ENCODE measurements around the gene TMEM169.

The TMEM169 gene

DNA sequence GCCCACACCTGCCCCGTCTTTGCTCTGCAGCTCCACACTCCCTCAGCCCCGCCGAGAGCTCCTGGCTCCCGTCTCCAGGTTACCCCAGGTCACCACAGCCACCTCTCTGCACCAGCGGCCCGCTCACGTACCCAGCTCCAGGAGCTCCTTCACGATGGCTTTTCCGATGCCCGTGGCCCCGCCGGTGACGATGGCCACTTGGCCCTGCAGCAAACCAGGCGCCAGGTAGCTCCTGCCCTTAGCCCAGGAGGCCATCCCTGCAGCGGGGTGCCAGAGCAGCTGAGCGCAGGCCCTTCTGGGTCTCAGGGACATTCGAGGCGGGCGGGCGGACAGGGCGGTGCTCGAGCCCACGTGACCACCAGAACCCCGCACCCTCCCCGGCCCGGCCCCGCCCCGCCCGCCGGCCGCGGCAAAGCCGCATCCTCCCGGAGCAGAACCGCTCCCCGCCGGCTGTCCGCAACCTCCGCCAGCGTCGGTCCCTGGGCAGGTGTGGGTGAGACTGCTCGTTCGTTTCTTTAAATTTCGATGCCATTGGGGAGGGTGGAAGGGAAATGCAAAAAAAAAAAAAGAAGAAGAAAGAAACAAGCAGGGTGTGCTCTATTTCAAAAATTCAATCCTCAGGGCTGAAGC is at the start of gene TMEM169, which contains the start of gene PECR:
Gene TMEM169 (plus strand): TSS at position 433 of the 630 bp plus-strand sequence. CDS start 14,045 bp downstream, outside the sequence.
Gene PECR (minus strand): TSS at position 323 of the 630 bp plus-strand sequence. CDS start 68 bp downstream, at position 255.
- DNase-seq (ENCODE audit: low read depth in 2 of 3, low spot score in 1 of 3): peak; percentile 48 to 70 (median 60)

DNA sequence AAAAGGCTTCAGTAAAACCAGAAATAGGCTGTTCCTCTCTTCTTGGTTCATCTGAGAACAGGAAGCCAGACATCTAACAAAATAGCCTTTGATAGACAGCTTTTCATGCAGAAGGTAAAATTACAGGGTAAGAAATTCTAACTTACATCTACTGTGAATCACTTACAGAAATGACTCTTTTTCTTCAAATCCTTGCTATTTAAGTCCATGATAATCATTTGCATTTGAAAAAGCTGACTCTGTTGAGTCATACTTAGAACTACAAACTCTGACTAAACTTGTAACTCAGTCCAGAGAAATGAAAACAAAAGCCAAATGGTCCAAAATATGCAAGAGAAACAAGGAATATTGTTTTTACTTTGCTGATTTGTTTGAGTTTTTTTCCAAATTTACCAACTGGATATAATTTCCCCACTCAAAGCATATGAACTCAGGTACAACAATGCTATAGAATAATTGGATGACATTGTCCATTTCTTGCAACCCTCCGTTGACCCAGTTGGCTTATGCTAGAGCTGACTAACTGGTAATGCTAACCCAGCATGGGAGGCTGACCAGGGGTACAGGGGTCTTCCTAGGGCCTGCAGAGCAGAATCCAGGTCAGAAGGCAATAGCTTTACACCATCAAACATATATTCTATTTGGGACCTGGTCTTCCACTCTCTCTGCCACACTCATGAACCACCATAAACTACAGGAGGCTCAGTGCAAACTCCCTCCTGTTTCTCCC is 49.6 kb upstream of the TMEM169 start:
- no peak for DNase-seq (ENCODE audit: low read depth in 2 of 3, low spot score in 1 of 3)

- DNase-seq (ENCODE audit: low read depth in 2 of 3, low spot score in 1 of 3): no peak
Observed at GRCh38 chr2:216033403-216033802, 48.3 kb upstream of the TMEM169 start.

DNA sequence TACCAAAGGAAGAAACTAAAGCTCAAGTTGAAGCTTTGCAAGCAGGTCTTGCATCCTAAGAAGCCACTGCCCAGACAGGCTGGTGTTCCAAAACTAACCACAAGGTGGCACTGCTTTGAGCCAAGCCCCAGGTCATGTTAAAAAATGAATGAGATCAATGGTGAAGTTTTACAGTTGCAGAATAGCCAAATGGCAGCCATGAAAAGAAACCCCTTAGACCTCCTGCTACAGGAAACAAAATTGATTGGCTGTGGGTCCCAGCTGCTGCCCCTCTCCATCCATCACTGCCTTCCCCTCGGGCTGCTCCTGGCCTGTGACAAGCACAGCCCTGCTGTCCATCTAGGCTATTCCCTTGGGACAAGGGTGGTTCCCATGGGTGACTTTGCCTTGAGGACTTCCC is 47.7 kb upstream of the TMEM169 start:
- DNase-seq (ENCODE audit: low read depth in 2 of 3, low spot score in 1 of 3): peak; percentile 71 to 91 (median 72)

DNA sequence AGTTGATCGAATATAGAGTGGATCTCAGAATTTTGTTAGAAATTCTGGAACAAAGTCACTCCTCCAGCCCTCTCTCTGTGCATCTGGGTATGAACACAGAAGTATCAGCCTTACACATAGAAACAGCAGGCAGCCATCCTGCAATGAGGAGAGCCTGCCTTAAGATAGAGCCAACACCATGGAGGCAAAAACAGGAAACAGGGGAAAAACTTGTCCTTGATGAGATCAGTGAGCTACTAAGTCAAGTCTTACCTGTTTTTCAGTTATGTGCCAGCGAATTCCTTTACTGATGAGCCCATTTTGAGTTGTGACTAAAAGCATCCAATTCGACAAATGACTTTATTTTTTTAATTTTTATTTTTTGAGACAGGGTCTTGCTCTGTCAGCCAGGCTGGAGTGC is 41.8 kb upstream of the TMEM169 start:
- DNase-seq (ENCODE audit: low read depth in 2 of 3, low spot score in 1 of 3): no peak

DNA sequence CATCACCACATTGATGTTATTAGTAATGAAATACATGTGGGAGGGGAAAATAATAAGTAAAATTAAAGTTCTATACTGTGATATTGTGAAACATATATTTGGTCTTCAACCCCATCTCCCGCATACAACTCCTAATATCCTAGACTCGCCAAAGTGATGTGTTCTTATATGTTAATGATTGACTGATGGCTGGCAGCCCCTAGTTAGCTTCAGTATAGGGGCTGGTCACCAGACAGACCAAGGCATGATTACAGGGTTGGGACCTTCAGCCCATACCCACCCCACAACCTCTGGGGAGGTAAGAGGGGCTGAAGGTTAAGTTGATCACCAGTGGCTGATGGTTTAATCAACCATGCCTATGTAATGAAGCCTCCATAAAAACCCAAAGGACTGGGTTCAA is 40.3 kb upstream of the TMEM169 start:
- DNase-seq (ENCODE audit: low read depth in 2 of 3, low spot score in 1 of 3): no peak

- DNase-seq (ENCODE audit: low read depth in 2 of 3, low spot score in 1 of 3): no peak
Observed at GRCh38 chr2:216043949-216044348, 37.8 kb upstream of the TMEM169 start.

- no peak for DNase-seq (ENCODE audit: low read depth in 2 of 3, low spot score in 1 of 3)
Observed at GRCh38 chr2:216044883-216045486, 36.7 kb upstream of the TMEM169 start.

DNA sequence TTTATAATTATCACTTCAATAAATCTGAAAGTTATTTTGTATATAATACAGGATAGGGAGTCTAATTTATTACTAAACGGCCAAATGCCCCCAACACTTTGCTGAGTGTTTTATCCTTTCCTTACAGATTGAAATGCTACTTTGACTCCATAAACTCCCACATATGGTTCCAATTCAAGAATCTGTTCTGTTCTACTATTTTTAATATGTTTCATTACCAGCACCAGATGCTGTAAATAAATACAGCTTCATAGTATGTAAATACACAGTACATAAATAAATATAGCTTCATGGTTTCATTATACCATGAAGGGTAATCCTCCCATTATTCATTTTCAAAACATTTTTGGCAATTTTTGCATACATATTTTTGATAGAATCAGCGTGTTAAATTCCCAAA is 34.3 kb upstream of the TMEM169 start:
- DNase-seq (ENCODE audit: low read depth in 2 of 3, low spot score in 1 of 3): no peak

GRCh38 chr2:216049452-216049851 is 32.3 kb upstream of the TMEM169 start:
- no peak for DNase-seq (ENCODE audit: low read depth in 2 of 3, low spot score in 1 of 3)

GRCh38 chr2:216051350-216051749 is 30.4 kb upstream of the TMEM169 start:
- DNase-seq (ENCODE audit: low read depth in 2 of 3, low spot score in 1 of 3): no peak

- no peak for DNase-seq (ENCODE audit: low read depth in 2 of 3, low spot score in 1 of 3)
Observed at GRCh38 chr2:216052420-216052819, 29.3 kb upstream of the TMEM169 start.

GRCh38 chr2:216055680-216056079 is 26.0 kb upstream of the TMEM169 start:
- no peak for DNase-seq (ENCODE audit: low read depth in 2 of 3, low spot score in 1 of 3)

GRCh38 chr2:216056739-216057138 is 25.0 kb upstream of the TMEM169 start:
- DNase-seq (ENCODE audit: low read depth in 2 of 3, low spot score in 1 of 3): no peak

- peak; percentile 18 to 29 (median 21) for DNase-seq (ENCODE audit: low read depth in 2 of 3, low spot score in 1 of 3)
Observed at GRCh38 chr2:216057688-216058193, 24.0 kb upstream of the TMEM169 start.

DNA sequence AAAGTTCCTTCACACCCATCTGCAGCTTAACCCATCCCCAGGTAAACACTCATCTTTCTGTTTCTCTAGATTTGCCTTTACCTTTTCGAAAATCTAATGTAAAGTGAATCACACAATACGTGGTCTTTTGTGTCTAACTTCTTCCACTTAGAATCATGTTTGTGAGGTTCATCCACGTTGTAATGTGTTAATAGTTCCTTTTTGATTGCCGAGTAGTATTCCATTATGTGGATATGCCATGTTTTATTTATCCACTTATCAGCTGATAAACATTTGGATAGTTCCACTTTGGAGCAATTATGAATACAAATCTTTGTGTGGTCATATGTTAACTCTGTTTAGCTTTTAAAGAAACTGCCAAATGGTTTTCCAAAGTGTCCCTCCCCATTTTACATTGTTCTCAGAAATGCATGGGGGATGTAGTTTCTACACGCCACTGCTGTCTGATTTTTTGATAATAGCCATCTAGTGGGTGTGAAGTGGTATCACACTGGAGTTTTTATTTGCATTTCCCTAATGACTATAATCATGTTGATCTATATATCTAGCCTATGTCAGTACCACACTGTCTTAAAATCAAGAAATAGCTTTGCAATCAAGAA is 22.4 kb upstream of the TMEM169 start:
- no peak for DNase-seq (ENCODE audit: low read depth in 2 of 3, low spot score in 1 of 3)

DNA sequence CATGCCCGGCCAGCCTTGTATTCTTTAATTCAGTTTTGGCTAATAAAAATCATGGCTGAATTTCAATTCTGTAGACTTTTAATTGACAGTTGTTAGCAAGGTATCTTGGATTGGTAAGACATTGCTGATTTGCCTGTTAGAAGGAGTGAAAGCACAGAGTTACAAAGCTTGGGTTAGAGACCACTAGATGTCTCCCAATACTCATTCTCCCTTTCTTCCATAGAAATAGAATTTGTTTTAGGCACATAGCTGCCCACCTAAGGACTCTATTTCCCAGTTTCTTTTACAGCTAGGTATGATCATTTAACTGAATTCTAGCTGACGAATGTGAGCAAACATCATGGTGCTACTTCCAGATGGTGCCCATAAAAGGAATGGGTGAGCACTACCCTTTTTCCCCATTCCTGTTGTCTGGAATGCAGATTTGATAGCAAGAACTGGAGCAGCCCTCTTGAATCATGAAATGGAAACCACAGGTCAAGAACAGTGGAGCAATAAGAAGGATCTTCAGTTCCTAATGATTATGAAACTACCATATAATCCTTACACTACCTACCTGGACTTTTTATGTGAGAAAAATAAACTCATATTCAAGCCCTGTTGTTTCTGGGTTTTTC is 17.6 kb upstream of the TMEM169 start:
- no peak for DNase-seq (ENCODE audit: low read depth in 2 of 3, low spot score in 1 of 3)

DNA sequence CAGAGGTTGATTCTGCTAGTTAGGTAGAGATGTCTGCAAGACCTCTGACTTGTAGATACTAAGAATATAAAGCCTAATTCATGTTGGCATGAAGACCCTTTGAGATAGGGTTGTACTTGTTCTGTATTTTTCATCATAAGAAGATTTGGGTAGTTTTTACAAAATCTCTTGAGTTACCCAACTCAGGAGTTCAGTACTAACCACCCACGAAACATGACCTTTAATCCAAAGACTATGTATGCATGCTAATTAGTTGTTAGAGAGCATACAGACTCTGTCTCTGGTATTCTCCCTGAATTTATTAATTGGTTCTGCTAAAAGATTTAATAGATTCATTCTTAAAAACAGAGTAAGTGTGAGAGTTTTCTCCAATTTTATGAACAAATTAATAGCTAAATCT is 17.1 kb upstream of the TMEM169 start:
- DNase-seq (ENCODE audit: low read depth in 2 of 3, low spot score in 1 of 3): no peak

DNA sequence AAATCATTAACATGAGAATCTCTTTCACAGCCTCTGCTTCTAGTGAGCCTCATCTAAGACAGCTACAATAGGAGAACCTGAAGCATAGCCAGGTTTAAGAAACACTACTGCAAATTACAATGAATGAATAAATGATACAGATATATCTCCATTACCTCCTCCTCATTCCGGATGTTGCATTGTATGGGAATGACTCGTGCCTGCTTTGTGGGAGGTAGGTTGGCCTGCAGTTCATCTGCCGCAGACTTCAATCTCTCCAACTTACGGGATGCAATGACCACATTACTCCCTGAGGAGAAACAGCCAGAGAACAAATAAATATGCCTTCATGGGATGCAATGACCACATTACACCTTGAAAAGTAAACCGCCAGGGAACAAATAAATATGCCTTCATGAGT is 15.5 kb upstream of the TMEM169 start:
- no peak for DNase-seq (ENCODE audit: low read depth in 2 of 3, low spot score in 1 of 3)

- DNase-seq (ENCODE audit: low read depth in 2 of 3, low spot score in 1 of 3): no peak
Observed at GRCh38 chr2:216069028-216069427, 12.7 kb upstream of the TMEM169 start.

GRCh38 chr2:216070195-216070594 is 11.5 kb upstream of the TMEM169 start:
- DNase-seq (ENCODE audit: low read depth in 2 of 3, low spot score in 1 of 3): no peak

Measured in stimulated activated CD4-positive, alpha-beta T cell treated with anti-CD3 and anti-CD28 coated beads, Interleukin-12 subunit alpha, Interleukin-12 subunit beta, amount 100 ng/mL, for 48 hours (primary cell).